ENCODE results near the gene POLR3GL. TPM values are rescaled to one million over a fixed set of nuclear protein-coding genes. Genes with fewer than 3 reads are reported as not detected.

The POLR3GL gene
- total RNA-seq, 3 donors from 2014 or later, result 15.7 to 26.8 (median 19.5) TPM

DNA sequence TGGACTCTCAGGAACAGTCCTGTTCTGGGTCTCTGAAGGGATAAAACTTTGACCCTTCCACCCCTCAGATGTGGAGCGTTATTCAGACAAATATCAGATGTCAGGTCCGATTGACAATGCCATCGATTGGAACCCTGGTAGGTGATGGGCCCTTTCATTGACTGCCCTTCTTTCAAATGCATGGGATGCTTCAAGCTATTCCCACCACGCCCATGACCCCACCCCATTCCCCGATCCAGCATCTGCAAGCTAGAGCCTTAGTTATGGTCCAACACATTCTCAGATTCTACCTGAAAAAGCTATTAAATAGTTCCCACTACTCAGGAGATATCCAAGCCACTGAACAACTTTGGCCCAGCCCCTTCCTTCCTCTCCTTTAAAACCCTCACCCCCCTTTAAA lies 12.5 kb downstream of the POLR3GL start:
- no peak overlapping the region for H3K4me3 ChIP-seq
- H3K9me3 ChIP-seq, result no peaks in the 10 kb centered on the region
- DNase-seq (no peak), ATAC-seq (no peak)
- intact Hi-C loops (cut with DNase I, micrococcal nuclease), result loop anchor here in 1 of 2 donors (1.0 kb wide), 1 partner anchor 30 kb away; no protein-coding TSS in a partner anchor
- no peaks in the 10 kb centered on the region for H3K36me3 ChIP-seq (ENCODE audit: low read depth)
- peaks cover 36% of the 10 kb centered on the region for H3K4me1 ChIP-seq (ENCODE audit: low read depth)
- TF ChIP-seq, protein P1, sequence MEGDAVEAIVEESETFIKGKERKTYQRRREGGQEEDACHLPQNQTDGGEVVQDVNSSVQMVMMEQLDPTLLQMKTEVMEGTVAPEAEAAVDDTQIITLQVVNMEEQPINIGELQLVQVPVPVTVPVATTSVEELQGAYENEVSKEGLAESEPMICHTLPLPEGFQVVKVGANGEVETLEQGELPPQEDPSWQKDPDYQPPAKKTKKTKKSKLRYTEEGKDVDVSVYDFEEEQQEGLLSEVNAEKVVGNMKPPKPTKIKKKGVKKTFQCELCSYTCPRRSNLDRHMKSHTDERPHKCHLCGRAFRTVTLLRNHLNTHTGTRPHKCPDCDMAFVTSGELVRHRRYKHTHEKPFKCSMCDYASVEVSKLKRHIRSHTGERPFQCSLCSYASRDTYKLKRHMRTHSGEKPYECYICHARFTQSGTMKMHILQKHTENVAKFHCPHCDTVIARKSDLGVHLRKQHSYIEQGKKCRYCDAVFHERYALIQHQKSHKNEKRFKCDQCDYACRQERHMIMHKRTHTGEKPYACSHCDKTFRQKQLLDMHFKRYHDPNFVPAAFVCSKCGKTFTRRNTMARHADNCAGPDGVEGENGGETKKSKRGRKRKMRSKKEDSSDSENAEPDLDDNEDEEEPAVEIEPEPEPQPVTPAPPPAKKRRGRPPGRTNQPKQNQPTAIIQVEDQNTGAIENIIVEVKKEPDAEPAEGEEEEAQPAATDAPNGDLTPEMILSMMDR (IDR thresholded peaks at IDR 0.05), result no peak

DNA sequence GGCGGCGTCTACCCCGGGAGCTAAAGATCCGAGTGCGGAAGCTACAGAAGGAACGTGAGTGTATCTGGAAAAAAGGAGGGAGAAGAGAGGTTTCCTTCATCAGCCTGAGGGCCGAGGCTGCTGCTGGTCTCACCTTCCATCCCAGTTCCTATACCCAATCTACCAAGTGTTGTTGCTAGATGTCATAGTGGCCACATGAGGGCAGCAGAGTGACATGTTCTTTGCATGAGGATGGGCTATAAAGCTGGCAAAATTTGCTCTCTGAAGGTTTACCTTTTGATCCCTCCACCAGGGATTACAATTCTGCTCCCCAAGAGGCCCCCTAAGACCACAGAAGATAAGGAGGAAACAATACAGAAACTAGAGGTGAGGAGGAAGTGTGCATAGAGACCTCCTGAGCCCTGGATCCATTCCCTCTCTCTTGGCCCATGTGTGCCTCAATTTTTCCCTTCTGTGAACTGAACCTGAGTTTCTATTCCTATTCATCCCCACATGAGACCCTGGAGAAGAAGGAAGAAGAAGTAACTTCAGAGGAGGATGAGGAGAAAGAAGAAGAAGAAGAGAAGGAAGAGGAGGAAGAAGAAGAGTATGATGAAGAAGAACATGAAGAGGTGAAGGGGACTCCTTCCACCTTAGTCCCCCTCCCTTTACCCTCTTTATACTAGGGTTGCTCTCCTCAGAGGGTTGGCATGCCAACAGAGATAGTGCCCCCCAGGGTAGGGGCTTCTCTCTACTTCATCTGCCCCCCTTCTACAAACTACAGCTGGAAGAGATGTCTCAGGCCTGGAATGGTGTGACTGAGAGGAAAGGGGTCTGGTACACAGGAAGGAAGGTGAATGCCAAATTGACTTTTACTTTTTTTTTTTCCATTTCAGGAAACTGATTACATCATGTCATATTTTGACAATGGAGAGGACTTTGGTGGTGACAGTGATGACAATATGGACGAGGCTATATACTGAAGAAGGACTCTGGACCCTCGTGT lies 13.3 kb downstream of the POLR3GL start:
- Histone ChIP-seq H3K36me3 (ENCODE audit: low read depth) (no peaks in the 10 kb centered on the region), H3K9me3 (no peaks in the 10 kb centered on the region), H3K4me3 (no peak overlapping the region), H3K4me1 (ENCODE audit: low read depth) (peaks cover 43% of the 10 kb centered on the region)
- peak; percentile 60 for ATAC-seq
- DNase-seq, result peak in 1 of 3 donors; percentile 86
- TF ChIP-seq, protein P1 (IDR thresholded peaks at IDR 0.05), result peak; percentile 55
- intact Hi-C loops (cut with DNase I, micrococcal nuclease), result loop anchor here in 1 of 2 donors (1.0 kb wide), 1 partner anchor 30 kb away; no protein-coding TSS in a partner anchor

DNA sequence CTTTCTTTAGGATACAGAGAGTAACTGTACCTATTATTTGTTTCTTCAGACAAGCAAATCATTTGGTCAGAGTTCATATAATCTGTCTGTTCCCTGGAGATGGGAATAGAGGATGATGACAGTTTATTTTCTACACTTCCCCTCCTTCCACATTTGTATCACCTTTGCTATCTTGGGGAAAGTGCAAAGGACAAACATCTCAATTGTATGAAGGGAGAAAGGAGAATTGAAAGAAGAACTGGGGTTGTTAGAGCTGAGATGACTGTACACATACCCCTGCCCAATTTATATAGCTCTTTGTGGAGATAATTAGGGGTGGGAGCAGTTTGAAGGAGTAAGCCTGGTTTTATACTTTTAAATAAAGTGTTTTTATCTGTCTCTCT lies 14.0 kb downstream of the POLR3GL start:
- no peaks in the 10 kb centered on the region for H3K36me3 ChIP-seq (ENCODE audit: low read depth)
- intact Hi-C loops (cut with DNase I, micrococcal nuclease), result no loop called here
- H3K4me3 ChIP-seq, result no peak overlapping the region
- no peak for DNase-seq
- TF ChIP-seq, protein P1 (IDR thresholded peaks at IDR 0.05), result no peak
- no peaks in the 10 kb centered on the region for H3K9me3 ChIP-seq
- ATAC-seq, result peak; percentile 6
- H3K4me1 ChIP-seq (ENCODE audit: low read depth), result peaks cover 49% of the 10 kb centered on the region

DNA sequence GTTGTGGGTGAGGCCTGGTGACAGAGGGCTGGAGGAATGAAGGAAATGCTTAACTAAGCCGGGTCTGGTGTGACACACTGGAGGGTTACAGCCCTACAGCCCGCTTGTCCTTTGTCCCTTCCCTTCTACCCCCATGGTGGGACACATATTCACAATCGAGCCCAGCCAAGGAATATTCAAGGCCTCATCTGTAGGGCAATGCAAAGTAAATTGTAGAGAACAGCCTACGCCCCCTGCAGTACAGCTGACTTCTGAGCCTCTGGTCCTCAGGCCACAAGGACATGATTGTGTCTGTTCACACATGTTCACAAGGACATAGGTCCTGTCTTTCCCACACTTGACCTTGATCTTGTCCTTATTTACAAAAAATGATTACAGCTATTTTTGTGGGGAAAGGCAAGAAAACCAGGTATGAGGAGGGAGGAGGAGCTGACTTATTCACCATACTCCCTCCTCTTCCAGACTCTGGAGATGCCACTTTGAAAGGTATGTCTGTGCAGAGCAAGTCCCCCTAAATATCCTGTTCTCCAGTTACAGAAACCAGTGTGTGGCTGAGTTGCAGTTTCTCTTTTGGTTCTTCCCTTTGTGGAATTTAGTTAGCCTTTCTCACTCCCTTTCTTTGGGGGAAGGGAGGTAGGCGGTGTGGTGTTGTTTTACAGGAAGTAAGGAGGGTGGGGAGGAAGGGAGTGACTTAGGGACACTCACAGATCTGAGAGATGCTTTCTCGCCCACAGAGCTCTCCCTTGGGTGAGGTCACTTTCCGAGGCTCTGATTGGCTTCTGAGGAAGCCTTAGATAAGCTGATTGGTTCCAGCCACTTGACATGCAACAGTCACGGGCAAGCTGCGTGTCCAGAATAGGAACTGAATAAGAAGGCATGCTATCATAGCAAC lies 14.6 kb downstream of the POLR3GL start:
- Histone ChIP-seq H3K4me1 (ENCODE audit: low read depth) (peaks cover 55% of the 10 kb centered on the region), H3K9me3 (no peaks in the 10 kb centered on the region), H3K4me3 (peak overlapping the region; percentile 0), H3K36me3 (ENCODE audit: low read depth) (no peaks in the 10 kb centered on the region)
- DNase-seq (peak; percentile 82 to 96 (median 90)), ATAC-seq (peak; percentile 89)
- TF ChIP-seq, protein P1 (IDR thresholded peaks at IDR 0.05), result no peak
- intact Hi-C loops (cut with DNase I, micrococcal nuclease), result no loop called here

DNA sequence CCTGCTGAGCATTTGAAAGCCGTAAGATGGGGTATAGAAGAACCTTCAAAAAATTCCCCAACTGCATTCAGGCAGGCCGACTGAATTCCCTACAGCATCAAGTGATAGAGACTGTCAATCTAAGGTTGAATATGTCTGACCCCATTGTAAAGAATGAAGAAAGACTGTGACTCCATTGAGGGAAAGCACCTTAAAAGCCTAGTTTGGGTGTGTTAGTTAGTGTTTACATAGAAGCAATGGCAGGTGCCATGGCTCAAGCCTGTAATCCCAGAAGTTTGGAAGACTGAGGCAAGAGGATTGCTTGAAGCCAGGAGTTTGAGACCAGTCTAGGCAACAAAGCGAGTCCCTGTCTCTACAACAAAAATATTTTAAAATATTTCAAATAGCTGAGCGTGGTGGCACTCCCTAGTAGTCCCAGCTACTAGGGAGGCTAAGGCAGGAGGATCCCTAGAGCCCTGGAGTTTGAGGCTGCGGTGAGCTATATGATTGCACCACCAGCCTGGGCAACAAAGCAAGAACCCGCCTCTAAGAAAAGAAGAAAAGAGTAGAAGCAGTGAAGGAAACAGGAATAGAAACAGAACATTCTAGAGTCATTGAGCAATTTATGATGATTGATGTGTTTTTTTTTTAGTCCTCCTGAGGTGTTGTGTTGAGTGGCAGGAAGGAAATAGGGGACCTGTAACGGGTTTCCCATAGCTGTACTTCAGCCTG lies 15.4 kb downstream of the POLR3GL start:
- Histone ChIP-seq H3K4me1 (ENCODE audit: low read depth) (peaks cover 62% of the 10 kb centered on the region), H3K36me3 (ENCODE audit: low read depth) (no peaks in the 10 kb centered on the region), H3K4me3 (peak overlapping the region; percentile 0), H3K9me3 (no peaks in the 10 kb centered on the region)
- DNase-seq, result no peak
- TF ChIP-seq, protein P1 (IDR thresholded peaks at IDR 0.05), result no peak
- intact Hi-C loops (cut with DNase I, micrococcal nuclease), result no loop called here
- ATAC-seq, result peak; percentile 28

Data from mucosa of descending colon (tissue), 3 donors.